ENCODE data around the gene PRR14L. TPM values are rescaled to one million over a fixed set of nuclear protein-coding genes. Genes with fewer than 3 reads are reported as not detected.
"Not testable (repeated sequence)": the region's sequence is repeated elsewhere in the genome, so short reads cannot be mapped to it uniquely, and the experiment has no call there.

Gene PRR14L
- total and polyA plus RNA-seq, 4 donors = 4.5 to 20.2 (median 13.4) TPM

- Histone ChIP-seq H3K9me3 (ENCODE audit: control insufficient read depth in 4 of 4, low read length in 3 of 4) (no peaks in the 10 kb centered on the region), H3K27ac (ENCODE audit: low read depth in 1 of 2, low read length in 2 of 2) (no peak overlapping the region), H3K36me3 (ENCODE audit: control insufficient read depth in 4 of 4, insufficient read depth in 3 of 4, low read depth in 1 of 4, low read length in 3 of 4) (peaks cover 0 to 5% (median 0%) of the 10 kb centered on the region in 4 donors), H3K4me3 (ENCODE audit: low read depth in 1 of 3, low read length in 3 of 3) (no peak overlapping the region), H3K27me3 (ENCODE audit: control insufficient read depth in 4 of 4, insufficient read depth in 4 of 4, low read length in 3 of 4) (no peaks in the 10 kb centered on the region), H3K9ac (ENCODE audit: low read depth in 1 of 2, low read length in 2 of 2) (no peak overlapping the region), H3K4me1 (ENCODE audit: control insufficient read depth in 4 of 4, insufficient read depth in 4 of 4, low read length in 3 of 4) (peaks cover 4 to 30% (median 22%) of the 10 kb centered on the region in 4 donors)
- no peak for DNase-seq (ENCODE audit: low spot score)
- WGBS = over 99% methylated on average over 2 of the region's 2 CpGs
- no peak for TF ChIP-seq HNF4A (conservative IDR thresholded peaks at IDR 0.05)
- TF ChIP-seq REST (IDR thresholded peaks at IDR 0.05) = no peak
- no peak for TF ChIP-seq EGR1 (IDR thresholded peaks at IDR 0.05; ENCODE audit: low read depth in 2 of 2)
- TF ChIP-seq SP1 (IDR thresholded peaks at IDR 0.05) = no peak
- TF ChIP-seq TAF1 (conservative IDR thresholded peaks at IDR 0.05) = no peak
- TF ChIP-seq ZBTB33 (IDR thresholded peaks at IDR 0.05) = no peak
- no peak for TF ChIP-seq GABPA (IDR thresholded peaks at IDR 0.05 in 1 of 2, conservative IDR thresholded peaks at IDR 0.05 in 1 of 2)
- TF ChIP-seq FOXA1 (IDR thresholded peaks at IDR 0.05) = no peak
- TF ChIP-seq YY1 (IDR thresholded peaks at IDR 0.05) = no peak
- TF ChIP-seq HNF4G (IDR thresholded peaks at IDR 0.05) = no peak
- no peak for TF ChIP-seq RXRA (IDR thresholded peaks at IDR 0.05)
- TF ChIP-seq JUND (IDR thresholded peaks at IDR 0.05) = no peak
- TF ChIP-seq RAD21 (IDR thresholded peaks at IDR 0.05) = no peak
These were observed 7.2 kb downstream of the PRR14L start for GRCh38 chr22:31742682-31743081.

GRCh38 chr22:31742115-31742514, 7.8 kb downstream of the PRR14L start:
- peaks cover 0 to 5% (median under 1%) of the 10 kb centered on the region in 4 donors for H3K36me3 ChIP-seq (ENCODE audit: control insufficient read depth in 4 of 4, insufficient read depth in 3 of 4, low read depth in 1 of 4, low read length in 3 of 4)
- no peaks in the 10 kb centered on the region for H3K27me3 ChIP-seq (ENCODE audit: control insufficient read depth in 4 of 4, insufficient read depth in 4 of 4, low read length in 3 of 4)
- no peak for TF ChIP-seq REST (IDR thresholded peaks at IDR 0.05)
- no peak for TF ChIP-seq JUND (IDR thresholded peaks at IDR 0.05)
- no peak for TF ChIP-seq FOXA1 (IDR thresholded peaks at IDR 0.05)
- TF ChIP-seq ZBTB33 (IDR thresholded peaks at IDR 0.05) = no peak
- no peak for TF ChIP-seq RXRA (IDR thresholded peaks at IDR 0.05)
- no peak for TF ChIP-seq GABPA (IDR thresholded peaks at IDR 0.05 in 1 of 2, conservative IDR thresholded peaks at IDR 0.05 in 1 of 2)
- TF ChIP-seq NR2F2 (IDR thresholded peaks at IDR 0.05) = no peak
- H3K9ac ChIP-seq (ENCODE audit: low read depth in 1 of 2, low read length in 2 of 2) = no peak overlapping the region
- WGBS = 84% methylated on average over 3 of the region's 3 CpGs
- H3K27ac ChIP-seq (ENCODE audit: low read depth in 1 of 2, low read length in 2 of 2) = no peak overlapping the region
- no peak overlapping the region for H3K4me3 ChIP-seq (ENCODE audit: low read depth in 1 of 3, low read length in 3 of 3)
- no peak for DNase-seq (ENCODE audit: low spot score)
- H3K9me3 ChIP-seq (ENCODE audit: control insufficient read depth in 4 of 4, low read length in 3 of 4) = no peaks in the 10 kb centered on the region
- H3K4me1 ChIP-seq (ENCODE audit: control insufficient read depth in 4 of 4, insufficient read depth in 4 of 4, low read length in 3 of 4) = peaks cover 4 to 29% (median 22%) of the 10 kb centered on the region in 4 donors

- H3K27me3 ChIP-seq (ENCODE audit: control insufficient read depth in 4 of 4, insufficient read depth in 4 of 4, low read length in 3 of 4); DNase-seq (ENCODE audit: low spot score); H3K9me3 ChIP-seq (ENCODE audit: control insufficient read depth in 4 of 4, low read length in 3 of 4); H3K4me3 ChIP-seq (ENCODE audit: low read depth in 1 of 3, low read length in 3 of 3); H3K36me3 ChIP-seq (ENCODE audit: control insufficient read depth in 4 of 4, insufficient read depth in 3 of 4, low read depth in 1 of 4, low read length in 3 of 4); H3K9ac ChIP-seq (ENCODE audit: low read depth in 1 of 2, low read length in 2 of 2): not testable (repeated sequence)
- Histone ChIP-seq H3K4me1 (ENCODE audit: control insufficient read depth in 4 of 4, insufficient read depth in 4 of 4, low read length in 3 of 4) (peaks cover 4 to 29% (median 22%) of the 10 kb centered on the region in 4 donors), H3K27ac (ENCODE audit: low read depth in 1 of 2, low read length in 2 of 2) (peak overlapping the region; percentile 68 to 77)
- 37% methylated on average over 7 of the region's 7 CpGs for WGBS
These were observed 9.6 kb downstream of the PRR14L start for GRCh38 chr22:31740314-31740713.
